Spleen (tissue), 7 donors: ENCODE measurements around the gene CMSS1.

Experiments
- CTCF ChIP-seq, 11 experiments: fragments of 200-600 bp in 7 of 11; fragments of 450-650 bp in 4 of 11; sonication (generic) in 4 of 11; IDR thresholded peaks in 8 of 11; conservative IDR thresholded peaks in 3 of 11; 1 replicate in 7 of 11; 2 replicates in 4 of 11; pipeline versions ENCODE4 v1.4.0 to v1.8.0; 2016 to 2021; ENCODE audit warnings: antibody characterized with exemption in 11 of 11, inconsistent platforms in 4 of 11, mild to moderate bottlenecking in 1 of 11
- POLR2A ChIP-seq, 3 donors: fragments of 450-650 bp; IDR thresholded peaks; one replicate each; pipeline ENCODE4 v1.5.1; 2017; ENCODE audit warnings: antibody characterized with exemption in 3 of 3, mild to moderate bottlenecking in 1 of 3
- donor health status: DM: no; HTN: no; CAD: no; lungs with moderate emphysema.
- donor health status: DM: no; HTN: no; CAD: no.
- donor health status: DM: no; HTN: no; CAD: no.

DNA sequence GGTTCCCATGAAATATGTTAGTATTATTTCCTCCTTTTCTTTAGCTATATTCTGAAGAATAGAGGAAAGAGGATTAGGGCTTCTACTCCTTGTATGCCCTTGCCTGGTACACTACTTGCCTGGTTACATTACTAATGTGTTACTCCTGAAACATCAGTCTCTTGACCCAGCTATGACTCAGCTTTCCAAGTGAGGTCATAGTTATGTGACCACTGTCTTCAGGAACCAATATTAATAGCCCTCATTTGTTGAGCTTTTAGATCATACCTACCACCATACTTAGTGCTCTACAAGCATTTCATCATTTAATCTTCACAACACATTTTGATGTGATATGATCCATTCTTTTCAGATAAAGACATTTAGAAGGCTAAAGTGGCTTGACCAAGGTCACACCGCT lies 60.3 kb downstream of the CMSS1 start:
- no peak for TF ChIP-seq CTCF (IDR thresholded peaks at IDR 0.05 in 8 of 11, conservative IDR thresholded peaks at IDR 0.05 in 3 of 11)
- TF ChIP-seq POLR2A (IDR thresholded peaks at IDR 0.05) = no peak
